ENCODE measurements around the gene CCDC112. TPM values are rescaled to one million over a fixed set of nuclear protein-coding genes. Genes with fewer than 3 reads are reported as not detected.

Gene CCDC112
- total RNA-seq, 1 experiment from 2014 or later, result 13.0 TPM

DNA sequence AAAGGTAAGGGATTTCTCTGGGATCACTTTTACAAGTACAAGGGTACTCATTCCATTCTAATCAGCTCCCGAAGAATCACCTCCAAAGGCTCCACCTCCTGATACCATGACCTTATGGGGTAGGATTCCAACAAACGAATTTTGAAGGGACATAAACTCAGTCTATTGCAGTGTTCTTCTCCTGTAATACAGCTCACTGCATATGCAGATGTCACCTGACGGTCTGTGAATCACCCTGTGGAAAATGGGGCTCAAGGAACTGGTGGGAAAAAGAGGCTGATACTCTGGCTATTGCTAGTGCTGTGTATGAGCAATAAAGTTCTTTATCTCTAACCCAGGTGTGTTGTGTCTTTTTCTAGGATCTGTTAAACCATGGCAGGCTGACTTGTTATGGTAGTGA lies 42.4 kb upstream of the CCDC112 start:
- Histone ChIP-seq H3K4me2 (ENCODE audit: insufficient read depth, insufficient read length, low read length) (no peak overlapping the region), H3K14ac (ENCODE audit: insufficient read depth, low read length) (no peak overlapping the region), H3K79me1 (ENCODE audit: insufficient read depth, low read depth, low read length, poor library complexity, severe bottlenecking) (no peaks in the 10 kb centered on the region), H3K79me2 (ENCODE audit: insufficient read depth, low read length) (no peaks in the 10 kb centered on the region), H3K27ac (ENCODE audit: insufficient read length, low read depth, low read length) (no peak overlapping the region), H3K23me2 (ENCODE audit: insufficient read length, low read depth, low read length, poor library complexity, severe bottlenecking) (no peaks in the 10 kb centered on the region), H3K9ac (ENCODE audit: extremely low read depth, insufficient read length, low read length) (no peak overlapping the region), H2AK5ac (ENCODE audit: insufficient read length, low read length) (no peak overlapping the region), H4K5ac (ENCODE audit: insufficient read length, low read depth, low read length) (no peak overlapping the region), H3K4ac (ENCODE audit: low read depth, low read length) (no peak overlapping the region), H2AFZ (ENCODE audit: low read length) (peak overlapping the region; percentile 12), H3K9me3 (ENCODE audit: control insufficient read depth, low read depth, low read length) (no peaks in the 10 kb centered on the region), H2BK120ac (ENCODE audit: low read depth, low read length, poor library complexity, severe bottlenecking) (no peak overlapping the region), H2BK15ac (ENCODE audit: low read depth, low read length) (no peak overlapping the region), H4K20me1 (ENCODE audit: control insufficient read depth, insufficient read depth, insufficient read length) (no peaks in the 10 kb centered on the region), H3K4me1 (ENCODE audit: insufficient read depth, low read length) (no peaks in the 10 kb centered on the region), H3K23ac (ENCODE audit: insufficient read length, low read depth, low read length) (no peak overlapping the region), H2BK5ac (ENCODE audit: insufficient read length, low read length) (no peak overlapping the region), H3K27me3 (ENCODE audit: insufficient read depth, low read length) (no peaks in the 10 kb centered on the region), H2BK12ac (ENCODE audit: insufficient read length, low read depth, low read length) (no peak overlapping the region), H3T11ph (ENCODE audit: low read length) (no peak overlapping the region), H3K18ac (ENCODE audit: insufficient read length, low read depth, low read length) (no peak overlapping the region), H2BK20ac (ENCODE audit: low read depth, low read length, poor library complexity, severe bottlenecking) (no peak overlapping the region), H4K91ac (ENCODE audit: insufficient read length, low read depth, low read length) (no peak overlapping the region), H4K8ac (replicated peaks; ENCODE audit: insufficient read length, low read depth, low read length) (no peak overlapping the region), H3K56ac (ENCODE audit: insufficient read length, low read depth, low read length) (no peak overlapping the region)
- H3K4me3 Mint-ChIP-seq, result no peak overlapping the region
- TF ChIP-seq, protein P1, sequence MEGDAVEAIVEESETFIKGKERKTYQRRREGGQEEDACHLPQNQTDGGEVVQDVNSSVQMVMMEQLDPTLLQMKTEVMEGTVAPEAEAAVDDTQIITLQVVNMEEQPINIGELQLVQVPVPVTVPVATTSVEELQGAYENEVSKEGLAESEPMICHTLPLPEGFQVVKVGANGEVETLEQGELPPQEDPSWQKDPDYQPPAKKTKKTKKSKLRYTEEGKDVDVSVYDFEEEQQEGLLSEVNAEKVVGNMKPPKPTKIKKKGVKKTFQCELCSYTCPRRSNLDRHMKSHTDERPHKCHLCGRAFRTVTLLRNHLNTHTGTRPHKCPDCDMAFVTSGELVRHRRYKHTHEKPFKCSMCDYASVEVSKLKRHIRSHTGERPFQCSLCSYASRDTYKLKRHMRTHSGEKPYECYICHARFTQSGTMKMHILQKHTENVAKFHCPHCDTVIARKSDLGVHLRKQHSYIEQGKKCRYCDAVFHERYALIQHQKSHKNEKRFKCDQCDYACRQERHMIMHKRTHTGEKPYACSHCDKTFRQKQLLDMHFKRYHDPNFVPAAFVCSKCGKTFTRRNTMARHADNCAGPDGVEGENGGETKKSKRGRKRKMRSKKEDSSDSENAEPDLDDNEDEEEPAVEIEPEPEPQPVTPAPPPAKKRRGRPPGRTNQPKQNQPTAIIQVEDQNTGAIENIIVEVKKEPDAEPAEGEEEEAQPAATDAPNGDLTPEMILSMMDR (conservative IDR thresholded peaks at IDR 0.05), result no peak
- H3K4me1 Mint-ChIP-seq, result peaks cover 6 to 8% of the 10 kb centered on the region in 2 experiments
- no peak for DNase-seq
- H3K9me3 Mint-ChIP-seq, result no peaks in the 10 kb centered on the region
- H3K27ac Mint-ChIP-seq, result no peak overlapping the region
- H3K27me3 Mint-ChIP-seq (ENCODE audit: low read depth), result no peaks in the 10 kb centered on the region; the same call in 1 of the 2 replicates
- no peaks in the 10 kb centered on the region; a peak in 1 of 7 replicates for H3K36me3 Mint-ChIP-seq (ENCODE audit: insufficient read depth in 1 of 3, low read depth in 3 of 3)
- WGBS (ENCODE audit: extremely low coverage, insufficient read length, low lambda C conversion rate), result no CpG with 5 or more reads among the region's 3 CpGs

Measured in H9 (cell line).